CD4-positive, alpha-beta T cell treated with Interleukin-15 for 1 hour (primary cell): ENCODE results near the gene BTRC.
"Not testable (repeated sequence)": the region's sequence is repeated elsewhere in the genome, so short reads cannot be mapped to it uniquely, and the experiment has no call there.

ENCODE experiments used
- DNase-seq: peaks from one replicate; pipeline ENCODE4 v3.0.0-alpha.2; 2020

Gene BTRC

GRCh38 chr10:101569622-101570427 lies 215.9 kb downstream of the BTRC start:
- peak; percentile 78 for DNase-seq

- DNase-seq, result no peak
Observed at GRCh38 chr10:101570428-101571270, 216.7 kb downstream of the BTRC start.

DNA sequence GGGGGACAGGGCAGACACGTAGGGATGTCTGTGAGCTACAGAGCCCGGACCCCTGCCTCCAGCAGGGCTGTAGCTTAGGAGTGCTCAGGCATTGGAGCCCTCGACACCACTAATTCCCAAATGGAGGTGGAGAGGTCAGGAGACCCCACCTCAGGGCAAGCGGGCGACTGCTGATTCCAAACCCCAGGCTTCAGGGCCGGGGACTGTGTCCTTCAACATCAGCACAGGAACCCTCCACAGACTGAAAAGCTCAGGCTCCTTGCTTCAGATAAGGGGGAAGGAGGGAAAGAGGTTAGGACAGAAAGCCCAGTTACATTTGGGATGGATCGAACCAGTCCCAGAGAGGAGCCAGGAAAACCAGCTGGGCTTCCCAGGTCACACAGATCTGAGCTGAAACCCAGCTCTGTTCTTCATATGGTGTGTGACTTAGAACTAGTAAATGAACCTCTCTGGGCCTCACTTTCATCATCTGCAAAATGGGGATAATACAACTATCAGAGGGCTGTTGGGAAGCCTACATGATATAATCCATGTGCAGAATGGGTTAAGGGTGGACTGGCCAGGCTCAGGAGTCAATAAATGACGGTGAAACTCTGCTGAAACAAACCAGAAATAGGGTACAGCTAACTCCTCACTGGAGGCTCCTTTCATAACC lies 217.4 kb downstream of the BTRC start:
- DNase-seq, result no peak

GRCh38 chr10:101572126-101572525 lies 218.2 kb downstream of the BTRC start:
- DNase-seq, result no peak

DNA sequence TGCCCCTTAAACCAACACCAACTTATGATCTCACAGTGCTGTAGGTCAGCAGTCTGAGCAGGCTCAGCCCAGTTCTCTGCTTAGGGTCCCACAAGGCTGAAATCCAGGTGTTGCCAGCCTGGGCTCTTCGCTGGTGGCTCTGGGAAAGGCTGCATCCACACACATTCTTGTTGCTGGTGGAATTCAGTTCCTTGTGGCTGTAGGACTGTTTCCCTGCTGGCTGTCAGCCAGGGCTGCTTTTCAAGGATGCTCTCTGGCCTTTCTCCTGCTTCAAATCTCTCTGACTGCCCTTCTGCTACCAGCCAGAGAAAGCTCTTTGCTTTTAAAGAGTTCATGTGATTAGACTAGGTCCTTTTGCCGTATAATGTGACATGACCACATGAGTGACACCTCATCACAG lies 218.8 kb downstream of the BTRC start:
- no peak for DNase-seq

- DNase-seq, result no peak
Observed at GRCh38 chr10:101573885-101574753, 220.2 kb downstream of the BTRC start.

DNA sequence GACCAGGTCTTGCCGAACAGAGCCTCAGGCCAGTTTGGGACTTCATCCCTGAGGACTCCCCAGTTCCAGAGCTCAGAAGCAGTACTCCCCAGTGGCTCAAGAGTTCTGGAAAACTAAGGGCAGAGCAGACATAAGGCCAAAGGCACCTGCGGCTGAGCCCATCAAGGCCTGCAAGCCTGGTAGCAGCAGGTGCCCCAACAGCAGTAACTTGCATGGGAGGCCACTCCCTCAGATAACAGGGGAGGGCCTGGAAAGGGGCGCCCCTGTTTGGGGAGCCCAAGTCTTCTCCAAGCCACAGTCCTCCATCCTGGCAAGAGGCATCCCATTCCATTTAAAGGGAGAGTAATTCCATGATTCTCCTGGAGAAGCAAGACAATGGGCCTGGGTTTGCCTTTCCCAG lies 221.1 kb downstream of the BTRC start:
- DNase-seq, result no peak

DNA sequence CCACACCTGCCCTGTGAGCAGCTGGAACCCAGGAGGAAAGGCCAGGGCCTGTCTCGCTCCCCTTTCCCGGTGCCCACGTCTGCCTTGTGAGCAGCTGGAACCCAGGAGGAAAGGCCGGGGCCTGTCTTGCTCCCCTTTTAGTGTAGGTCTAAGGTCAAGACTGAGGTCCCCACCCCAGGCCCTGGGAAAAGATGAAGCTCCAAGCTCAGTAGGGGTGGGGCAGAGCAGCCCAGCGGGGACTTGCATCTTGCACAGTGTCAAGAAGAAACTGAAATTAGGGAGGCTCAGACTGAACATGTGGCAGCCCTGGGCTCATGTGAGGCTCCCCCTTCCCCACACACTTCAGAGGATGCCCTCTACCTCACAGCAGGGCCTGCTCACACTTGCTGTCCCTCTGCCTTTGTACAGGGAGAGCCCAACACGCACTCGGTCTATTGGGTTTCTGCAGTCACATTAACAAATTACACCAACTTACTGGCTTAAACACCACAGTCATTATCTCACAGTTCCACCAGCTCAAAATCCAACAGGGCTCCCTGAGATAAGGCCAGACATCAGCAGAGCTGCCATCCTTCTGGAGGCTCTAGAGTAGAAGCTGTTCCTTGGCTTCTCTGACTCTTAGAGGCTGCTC lies 221.7 kb downstream of the BTRC start:
- no peak for DNase-seq

- no peak for DNase-seq
Observed at GRCh38 chr10:101576211-101576863, 222.4 kb downstream of the BTRC start.

- DNase-seq, result no peak
Observed at GRCh38 chr10:101577121-101577871, 223.3 kb downstream of the BTRC start.

DNA sequence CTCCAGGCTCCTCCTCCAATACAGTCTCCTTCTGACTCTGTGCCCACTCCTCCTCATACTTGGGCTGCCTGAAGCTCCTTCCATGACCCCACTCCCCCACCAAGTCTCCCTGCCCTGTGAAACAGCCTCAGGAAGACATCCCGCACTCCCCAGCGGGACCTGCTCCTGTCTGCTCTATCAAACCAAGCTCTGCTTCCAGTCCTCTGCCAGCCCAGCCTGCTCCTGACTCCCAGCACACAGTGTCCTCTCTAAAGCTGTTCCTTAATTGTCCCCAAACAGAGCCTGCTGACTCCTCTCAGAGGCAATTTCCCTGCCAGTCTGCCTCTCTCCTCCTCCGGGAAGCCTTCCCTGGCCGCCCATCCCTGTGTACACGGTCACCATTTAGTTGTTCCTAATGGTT lies 224.2 kb downstream of the BTRC start:
- no peak for DNase-seq

DNA sequence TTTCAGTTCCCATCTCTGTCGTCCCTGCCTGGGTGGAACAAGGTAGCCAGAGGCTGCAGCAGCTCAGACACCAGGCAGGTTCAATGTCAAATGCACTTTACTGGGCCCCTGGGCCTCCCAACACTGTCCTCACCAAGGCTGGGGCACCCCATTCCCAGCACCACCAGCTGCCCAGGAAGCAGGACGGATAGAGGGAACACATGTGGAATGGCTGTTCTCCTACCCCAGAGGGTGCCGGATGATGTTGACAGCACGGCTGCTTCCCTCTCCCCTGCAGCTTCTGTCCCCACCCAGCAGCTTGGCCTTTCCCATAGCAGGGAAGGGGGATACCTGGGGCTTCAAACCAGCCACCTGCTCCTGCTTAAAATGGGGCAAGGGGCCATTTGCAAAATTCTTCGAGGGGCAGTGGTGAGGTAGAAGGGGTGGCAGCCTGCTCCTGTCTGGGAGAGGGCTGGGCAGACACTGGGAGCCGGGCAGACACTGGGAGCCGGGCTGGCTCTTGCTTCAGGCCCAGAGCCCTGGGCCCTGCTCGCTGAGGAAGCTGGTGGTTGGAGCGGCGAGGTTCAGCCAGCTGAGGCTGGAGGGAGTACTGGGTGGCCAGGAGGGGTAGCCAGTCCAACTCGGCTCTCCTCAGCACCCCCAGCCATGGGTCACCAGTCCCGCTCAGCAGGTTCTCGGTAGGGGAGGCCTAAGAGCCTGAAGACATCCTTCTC lies 225.0 kb downstream of the BTRC start:
- no peak for DNase-seq

GRCh38 chr10:101579516-101579870 lies 225.5 kb downstream of the BTRC start:
- DNase-seq, result no peak

DNA sequence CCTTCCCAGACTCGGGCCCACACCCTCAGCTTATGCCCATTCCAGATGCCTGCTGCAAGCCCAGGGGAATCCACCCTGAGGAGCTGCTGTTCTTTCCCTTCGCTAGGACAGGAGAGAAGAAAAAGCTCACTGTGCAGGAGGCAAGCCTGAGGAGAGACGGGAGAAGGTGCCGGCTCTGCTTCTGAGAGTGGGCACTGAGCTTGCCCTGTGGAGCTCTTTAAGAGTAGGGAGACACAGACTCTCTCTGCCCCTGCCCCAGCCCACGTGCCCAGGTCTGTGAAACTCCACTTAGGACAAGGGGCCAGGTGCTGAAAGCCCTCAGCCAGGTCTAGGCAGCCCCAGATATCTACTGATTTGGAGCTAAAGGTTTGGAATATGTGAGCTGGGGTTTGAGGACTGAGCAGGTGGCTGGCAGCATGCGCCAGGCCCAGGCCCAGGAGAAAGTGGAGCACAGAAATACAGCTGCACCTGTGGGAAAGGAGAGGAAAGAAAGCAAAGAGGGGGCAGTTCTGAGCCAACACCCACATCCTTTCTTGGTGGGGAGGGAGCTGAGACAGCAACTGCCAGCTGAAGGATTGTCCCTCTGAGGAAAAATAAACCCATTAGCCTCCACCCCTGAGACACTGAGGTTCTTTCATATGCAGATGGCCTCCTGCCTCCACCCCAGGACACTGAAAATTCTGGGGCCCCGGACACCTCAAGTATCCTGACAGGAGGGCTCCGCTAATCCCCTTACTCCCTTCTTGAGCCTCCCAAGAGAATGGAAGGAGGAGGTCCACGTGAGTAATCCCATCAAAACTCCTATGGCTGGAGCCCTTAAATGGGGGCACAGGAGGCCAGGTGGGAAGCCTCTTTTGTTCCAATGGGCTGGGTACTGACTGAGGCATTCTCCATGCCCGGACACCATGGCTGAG lies 226.8 kb downstream of the BTRC start:
- no peak for DNase-seq

- no peak for DNase-seq
Observed at GRCh38 chr10:101585841-101586240, 231.9 kb downstream of the BTRC start.

DNA sequence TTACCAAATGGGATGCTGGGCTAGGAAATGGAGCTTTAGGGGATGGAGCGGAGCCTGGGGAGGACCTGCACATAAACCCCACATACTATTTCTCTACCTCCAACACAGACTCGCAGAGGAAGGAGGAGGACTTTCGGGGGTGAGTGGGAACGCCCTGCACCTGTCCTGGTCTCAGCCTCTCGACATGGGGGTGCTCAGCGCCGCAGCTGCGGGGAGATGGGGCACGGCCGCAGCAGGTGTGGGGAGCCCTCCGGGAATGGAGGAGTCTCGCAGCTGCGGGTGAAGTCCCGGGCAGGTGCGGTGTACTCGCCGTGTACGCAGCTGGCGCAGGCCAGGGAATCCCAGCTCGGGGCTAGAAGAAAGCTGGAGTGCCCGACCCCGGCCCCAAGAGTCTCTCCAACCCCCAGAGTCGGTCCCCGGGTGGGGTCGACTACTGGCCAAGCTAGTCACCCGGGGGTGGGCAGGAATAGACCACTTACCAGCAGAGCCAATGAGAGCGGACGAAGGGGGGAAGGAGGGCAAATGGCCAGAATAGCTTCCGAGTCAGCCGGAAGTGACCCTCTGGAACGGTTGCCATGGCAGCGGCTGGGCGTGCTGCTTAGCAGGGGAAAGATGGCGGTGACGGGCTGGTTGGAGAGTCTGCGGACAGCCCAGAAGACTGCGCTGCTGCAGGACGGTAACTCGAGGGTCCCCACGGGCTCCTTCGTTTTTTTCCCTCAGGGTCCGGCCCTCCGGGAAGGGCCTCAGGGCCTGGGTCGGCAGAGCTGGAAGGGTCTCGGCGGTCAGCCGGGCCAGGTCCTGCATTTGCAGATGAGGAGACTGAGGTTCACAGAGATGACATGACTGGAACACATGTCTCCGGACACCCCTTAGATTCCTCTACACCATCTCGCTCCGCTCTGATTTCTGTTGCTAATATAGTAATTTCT lies 234.0 kb downstream of the BTRC start, which contains the start of the genes DPCD and POLL:
DPCD (plus strand) TSS at position 597 of the 929 bp plus-strand sequence; CDS start at position 613, 16 bp downstream.
POLL (minus strand) TSS at position 533 of the 929 bp plus-strand sequence. CDS start 897 bp downstream, outside the sequence.
- peak; percentile 91 for DNase-seq

DNA sequence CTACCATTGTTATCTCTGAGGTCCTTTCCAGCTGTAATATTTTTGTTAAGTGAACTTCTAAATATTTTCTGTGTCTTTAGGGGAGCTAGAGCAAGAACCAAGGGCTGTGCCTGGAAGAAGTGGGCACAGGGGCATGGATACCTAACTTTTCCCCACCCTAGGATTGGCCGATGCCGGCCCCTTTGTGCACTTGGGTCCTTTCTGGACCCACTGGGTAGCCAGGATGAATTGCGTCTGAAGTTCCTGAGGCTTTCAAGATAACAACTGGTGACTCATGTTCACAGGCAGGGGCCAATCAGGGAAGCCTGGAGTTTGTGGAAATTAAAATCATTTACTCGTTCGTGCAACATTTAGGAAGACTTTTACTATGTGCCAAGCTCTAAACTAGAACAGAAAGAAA lies 234.9 kb downstream of the BTRC start:
- no peak for DNase-seq

DNA sequence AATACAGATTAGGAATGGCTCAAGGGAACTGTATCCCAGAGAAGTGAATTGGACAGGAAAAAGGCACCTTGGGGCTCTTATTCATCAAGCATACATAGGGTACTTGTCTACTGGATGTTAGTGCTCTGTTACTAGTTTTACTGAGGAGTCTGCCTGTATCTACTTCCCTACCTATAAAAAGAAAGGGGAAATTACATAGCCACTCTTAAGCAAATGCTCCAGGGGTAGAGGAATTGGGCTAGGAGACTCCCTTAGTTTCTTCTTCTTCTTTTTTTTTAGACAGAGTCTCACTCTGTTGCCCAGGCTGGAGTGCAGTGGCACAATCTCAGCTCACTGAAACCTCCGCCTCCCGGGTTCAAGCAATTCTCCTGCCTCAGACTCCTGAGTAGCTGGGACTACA lies 239.4 kb downstream of the BTRC start:
- not testable (repeated sequence) for DNase-seq
